GM18870 (cell line): Measurements from ENCODE around the gene FOXP4.

Experiments
- ATAC-seq: cut with Tn5 transposase; IDR thresholded peaks from one replicate; pipeline ENCODE4 v1.9.1; 2021; ENCODE audit warnings: moderate library complexity; ENCODE audit not compliant: unreplicated experiment

The FOXP4 gene

DNA sequence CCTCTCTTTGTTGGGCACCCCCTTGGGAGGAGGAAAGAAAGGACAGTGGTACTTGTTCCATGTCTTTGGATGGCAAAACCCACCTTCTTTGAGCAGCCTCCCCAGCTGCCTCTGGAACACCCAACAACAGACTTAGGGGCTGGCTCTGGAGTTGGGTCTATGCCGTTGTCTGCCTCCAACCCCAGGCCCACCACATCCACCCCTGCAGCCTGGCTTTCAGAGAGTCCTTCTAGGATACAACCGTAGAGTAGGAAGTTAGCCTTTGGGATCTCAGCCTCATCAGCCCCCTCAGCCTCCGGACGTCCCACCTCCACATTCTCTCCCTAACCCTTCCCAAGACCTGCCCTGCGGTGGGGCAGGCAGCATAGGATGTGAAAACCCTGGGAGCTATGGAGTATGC, 36.4 kb downstream of the FOXP4 start:
- ATAC-seq, result no peak

DNA sequence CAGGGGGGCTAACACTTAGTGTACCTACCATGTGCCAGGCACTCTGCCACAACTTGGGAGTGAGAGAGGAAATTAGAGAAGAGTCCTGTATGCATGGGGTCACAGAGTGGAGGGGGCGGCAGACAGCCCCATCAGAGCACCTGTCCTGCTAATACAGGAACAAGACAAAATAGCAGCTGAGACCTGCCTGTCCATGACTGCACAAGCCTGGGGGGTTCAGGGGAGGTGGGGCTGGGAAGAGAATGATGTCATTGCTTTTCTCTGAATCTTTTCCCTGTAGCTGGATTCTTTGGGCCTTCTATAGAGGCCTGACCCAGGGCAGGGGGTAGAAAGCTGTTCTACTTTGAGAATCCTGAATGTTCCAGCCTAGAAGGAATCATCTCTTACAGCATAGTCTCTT, 37.4 kb downstream of the FOXP4 start:
- ATAC-seq, result no peak

GRCh38 chr6:41584205-41584604, 38.0 kb downstream of the FOXP4 start:
- ATAC-seq, result no peak

DNA sequence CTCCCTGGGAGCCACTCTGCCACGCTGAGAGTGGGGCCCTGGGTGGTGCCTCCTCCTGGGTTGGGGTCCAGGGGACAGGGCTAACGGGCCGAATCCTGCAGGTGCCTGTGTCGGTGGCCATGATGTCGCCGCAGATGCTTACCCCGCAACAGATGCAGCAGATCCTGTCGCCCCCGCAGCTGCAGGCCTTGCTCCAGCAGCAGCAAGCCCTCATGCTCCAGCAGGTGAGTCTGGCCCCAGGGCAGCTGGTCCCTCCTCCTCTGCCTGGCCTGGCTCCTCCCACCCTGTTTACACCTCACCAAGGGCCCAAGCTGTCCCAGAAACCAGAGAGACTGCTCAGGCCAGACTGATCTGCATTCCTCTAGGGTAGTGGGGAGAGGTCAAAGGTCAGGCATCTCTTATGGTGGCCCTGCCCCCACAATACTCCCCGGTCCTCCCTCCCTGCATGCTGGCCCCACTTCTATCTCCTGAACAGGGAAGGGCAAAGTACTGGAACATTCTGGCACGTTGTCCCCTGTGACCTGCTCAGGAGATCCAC, 38.6 kb downstream of the FOXP4 start:
- no peak for ATAC-seq

- no peak for ATAC-seq
Observed at GRCh38 chr6:41585605-41586004, 39.4 kb downstream of the FOXP4 start.

GRCh38 chr6:41586252-41587007, 40.2 kb downstream of the FOXP4 start:
- ATAC-seq, result no peak

- ATAC-seq, result no peak
Observed at GRCh38 chr6:41587131-41587879, 41.1 kb downstream of the FOXP4 start.

- ATAC-seq, result no peak
Observed at GRCh38 chr6:41588111-41588510, 41.9 kb downstream of the FOXP4 start.

DNA sequence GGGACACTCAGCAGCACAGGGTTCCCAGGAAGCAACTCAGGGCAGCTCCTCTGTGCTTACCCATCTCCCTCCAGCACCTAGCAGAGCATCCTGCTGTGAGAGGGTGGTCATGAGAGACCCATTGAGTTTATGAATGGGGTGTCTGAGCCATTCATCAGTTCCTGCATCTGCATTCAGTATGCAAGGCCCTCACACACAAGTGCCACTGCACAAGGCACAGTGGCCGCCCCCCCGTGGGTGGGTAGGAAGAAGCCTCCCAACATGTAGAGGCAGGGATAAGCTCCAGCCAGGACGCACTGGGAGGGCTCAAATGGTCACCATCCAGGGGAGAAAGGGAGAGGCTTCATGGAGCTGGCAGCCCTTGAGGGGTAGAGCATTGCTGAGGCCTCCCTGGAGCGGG, 43.0 kb downstream of the FOXP4 start:
- no peak for ATAC-seq

- no peak for ATAC-seq
Observed at GRCh38 chr6:41589636-41590622, 43.7 kb downstream of the FOXP4 start.

- ATAC-seq, result no peak
Observed at GRCh38 chr6:41591122-41591521, 44.9 kb downstream of the FOXP4 start.

GRCh38 chr6:41591859-41592502, 45.8 kb downstream of the FOXP4 start:
- no peak for ATAC-seq

DNA sequence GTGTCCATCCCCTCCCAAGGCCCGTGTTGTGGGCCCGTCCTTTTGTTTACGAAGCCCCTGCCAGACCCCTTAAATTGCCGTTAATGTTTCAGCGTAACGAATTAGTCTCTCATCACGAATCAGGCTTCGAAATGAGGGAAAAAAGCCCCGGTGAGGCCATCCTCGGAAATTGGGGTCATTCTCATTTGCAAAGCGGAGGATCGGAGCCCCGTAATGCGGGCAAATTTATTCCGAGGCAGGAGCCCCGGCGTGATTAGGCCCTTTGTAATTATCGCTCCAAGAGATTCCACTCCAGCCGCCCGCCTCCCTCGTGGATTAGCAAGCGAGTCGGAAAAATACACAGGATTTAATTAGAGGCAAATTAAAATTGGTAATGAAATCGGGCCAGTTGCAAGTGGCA, 47.2 kb downstream of the FOXP4 start:
- ATAC-seq, result no peak

GRCh38 chr6:41593839-41594238, 47.7 kb downstream of the FOXP4 start:
- no peak for ATAC-seq

- ATAC-seq, result no peak
Observed at GRCh38 chr6:41594326-41594725, 48.1 kb downstream of the FOXP4 start.

DNA sequence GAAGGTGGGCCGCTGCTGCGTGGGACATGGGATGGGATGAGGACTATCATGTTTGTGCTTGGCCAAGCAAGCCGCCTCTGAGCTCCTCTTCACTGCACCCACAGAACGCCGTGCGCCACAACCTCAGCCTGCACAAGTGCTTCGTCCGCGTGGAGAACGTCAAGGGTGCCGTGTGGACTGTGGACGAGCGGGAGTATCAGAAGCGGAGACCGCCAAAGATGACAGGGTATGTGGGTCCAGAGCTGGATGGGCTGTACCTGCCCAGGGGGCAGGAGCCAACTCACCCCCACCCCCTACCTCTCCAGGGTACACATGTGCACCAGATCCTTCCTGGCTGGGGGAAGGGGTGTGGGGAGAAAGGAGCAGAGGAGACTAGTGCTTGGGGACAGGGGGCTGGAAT, 48.6 kb downstream of the FOXP4 start:
- ATAC-seq, result no peak

GRCh38 chr6:41595166-41595565, 49.0 kb downstream of the FOXP4 start:
- ATAC-seq, result no peak

DNA sequence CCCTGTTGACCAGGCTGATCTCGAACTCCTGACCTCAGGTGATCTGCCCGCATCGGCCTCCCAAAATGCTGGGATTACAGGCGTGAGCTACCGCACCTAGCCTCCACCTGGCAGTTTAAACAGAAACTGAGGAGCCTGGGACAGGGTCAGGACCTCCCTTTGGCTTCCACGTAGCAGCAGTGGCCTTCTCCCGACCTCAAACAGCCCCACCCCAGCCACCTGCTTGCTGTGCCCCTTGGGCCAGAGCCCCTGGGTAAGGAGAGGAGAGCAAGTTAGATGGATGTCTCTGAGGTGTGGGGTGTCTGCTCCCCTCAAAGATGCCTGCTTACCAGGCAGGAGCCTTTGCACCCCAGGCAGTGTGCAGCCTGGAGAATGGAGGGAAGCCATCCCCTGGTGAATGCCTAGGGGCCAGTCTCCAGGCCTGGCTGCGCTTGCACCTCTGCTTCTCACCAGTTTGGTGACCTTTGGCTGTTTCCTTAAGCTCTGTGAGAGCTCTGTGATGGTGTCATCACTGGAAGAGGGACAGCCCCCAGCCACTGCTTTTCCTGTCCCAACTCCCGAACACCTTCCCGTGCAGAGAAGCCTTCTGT, 50.0 kb downstream of the FOXP4 start:
- no peak for ATAC-seq

- ATAC-seq, result no peak
Observed at GRCh38 chr6:41596807-41597206, 50.6 kb downstream of the FOXP4 start.
